K562 (cell line): ENCODE data around the gene MS4A5.
"Not testable (repeated sequence)": the region's sequence is repeated elsewhere in the genome, so short reads cannot be mapped to it uniquely, and the experiment has no call there.

Experiments
- E4F1 ChIP-seq: fragments of 250-450 bp; sonication (Bioruptor Pico); IDR thresholded peaks from 2 replicates; pipeline ENCODE4 v1.5.0; 2021; ENCODE audit warnings: mild to moderate bottlenecking, borderline replicate concordance
- FOS ChIP-seq: IDR thresholded peaks from 3 replicates; pipeline ENCODE4 v1.6.1; 2011; ENCODE audit not compliant: insufficient read length; ENCODE audit errors: extremely low read depth
- SMC3 ChIP-seq: conservative IDR thresholded peaks from 2 replicates; pipeline ENCODE4 v1.6.1; 2011; ENCODE audit warnings: low read depth, low read length, improper control_type of control experiment; ENCODE audit not compliant: insufficient read depth
- ZBTB43 ChIP-seq: sonication (generic); formaldehyde crosslinking; IDR thresholded peaks from 2 replicates; pipeline ENCODE4 v1.8.0; 2023; ENCODE audit warnings: mild to moderate bottlenecking, missing genetic modification reagents
- ZFP36 ChIP-seq: fragments of 150-350 bp; IDR thresholded peaks from 2 replicates; pipeline ENCODE4 v1.6.1; 2018; ENCODE audit warnings: low read length, low read depth; ENCODE audit not compliant: partially characterized antibody
- ZNF232 ChIP-seq: sonication (generic); formaldehyde crosslinking; IDR thresholded peaks from 2 replicates; pipeline ENCODE4 v1.8.0; 2022; ENCODE audit warnings: mild to moderate bottlenecking, missing genetic modification reagents
- TF ChIP-seq, protein P1 (sequence below): fragments of 250-450 bp; sonication (Bioruptor Pico); IDR thresholded peaks from 2 replicates; pipeline ENCODE4 v1.4.0; 2020; ENCODE audit warnings: mild to moderate bottlenecking, moderate library complexity
- TF ChIP-seq, protein P2 (sequence below): fragments of 250-450 bp; sonication (Bioruptor Pico); IDR thresholded peaks from 2 replicates; pipeline ENCODE4 v1.4.0; 2020; ENCODE audit warnings: mild to moderate bottlenecking
- TF ChIP-seq, protein P3 (sequence below), 2 experiments: fragments of 450-650 bp; formaldehyde crosslinking in 1 of 2; IDR thresholded peaks; 2 replicates each; pipeline versions ENCODE4 v1.4.0 to v1.6.1; 2014 to 2020; ENCODE audit warnings: mild to moderate bottlenecking in 2 of 2, borderline replicate concordance in 1 of 2, low read depth in 1 of 2

- TF ChIP-seq ZFP36; ZBTB43 (CRISPR knock-in tag); FOS; SMC3; ZNF232 (CRISPR knock-in tag); E4F1 (CRISPR knock-in tag): not testable (repeated sequence)
- TF ChIP-seq, protein P1, sequence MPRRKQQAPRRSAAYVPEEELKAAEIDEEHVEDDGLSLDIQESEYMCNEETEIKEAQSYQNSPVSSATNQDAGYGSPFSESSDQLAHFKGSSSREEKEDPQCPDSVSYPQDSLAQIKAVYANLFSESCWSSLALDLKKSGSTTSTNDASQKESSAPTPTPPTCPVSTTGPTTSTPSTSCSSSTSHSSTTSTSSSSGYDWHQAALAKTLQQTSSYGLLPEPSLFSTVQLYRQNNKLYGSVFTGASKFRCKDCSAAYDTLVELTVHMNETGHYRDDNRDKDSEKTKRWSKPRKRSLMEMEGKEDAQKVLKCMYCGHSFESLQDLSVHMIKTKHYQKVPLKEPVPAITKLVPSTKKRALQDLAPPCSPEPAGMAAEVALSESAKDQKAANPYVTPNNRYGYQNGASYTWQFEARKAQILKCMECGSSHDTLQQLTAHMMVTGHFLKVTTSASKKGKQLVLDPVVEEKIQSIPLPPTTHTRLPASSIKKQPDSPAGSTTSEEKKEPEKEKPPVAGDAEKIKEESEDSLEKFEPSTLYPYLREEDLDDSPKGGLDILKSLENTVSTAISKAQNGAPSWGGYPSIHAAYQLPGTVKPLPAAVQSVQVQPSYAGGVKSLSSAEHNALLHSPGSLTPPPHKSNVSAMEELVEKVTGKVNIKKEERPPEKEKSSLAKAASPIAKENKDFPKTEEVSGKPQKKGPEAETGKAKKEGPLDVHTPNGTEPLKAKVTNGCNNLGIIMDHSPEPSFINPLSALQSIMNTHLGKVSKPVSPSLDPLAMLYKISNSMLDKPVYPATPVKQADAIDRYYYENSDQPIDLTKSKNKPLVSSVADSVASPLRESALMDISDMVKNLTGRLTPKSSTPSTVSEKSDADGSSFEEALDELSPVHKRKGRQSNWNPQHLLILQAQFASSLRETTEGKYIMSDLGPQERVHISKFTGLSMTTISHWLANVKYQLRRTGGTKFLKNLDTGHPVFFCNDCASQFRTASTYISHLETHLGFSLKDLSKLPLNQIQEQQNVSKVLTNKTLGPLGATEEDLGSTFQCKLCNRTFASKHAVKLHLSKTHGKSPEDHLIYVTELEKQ (CRISPR knock-in tag) = not testable (repeated sequence)
- TF ChIP-seq, protein P2, sequence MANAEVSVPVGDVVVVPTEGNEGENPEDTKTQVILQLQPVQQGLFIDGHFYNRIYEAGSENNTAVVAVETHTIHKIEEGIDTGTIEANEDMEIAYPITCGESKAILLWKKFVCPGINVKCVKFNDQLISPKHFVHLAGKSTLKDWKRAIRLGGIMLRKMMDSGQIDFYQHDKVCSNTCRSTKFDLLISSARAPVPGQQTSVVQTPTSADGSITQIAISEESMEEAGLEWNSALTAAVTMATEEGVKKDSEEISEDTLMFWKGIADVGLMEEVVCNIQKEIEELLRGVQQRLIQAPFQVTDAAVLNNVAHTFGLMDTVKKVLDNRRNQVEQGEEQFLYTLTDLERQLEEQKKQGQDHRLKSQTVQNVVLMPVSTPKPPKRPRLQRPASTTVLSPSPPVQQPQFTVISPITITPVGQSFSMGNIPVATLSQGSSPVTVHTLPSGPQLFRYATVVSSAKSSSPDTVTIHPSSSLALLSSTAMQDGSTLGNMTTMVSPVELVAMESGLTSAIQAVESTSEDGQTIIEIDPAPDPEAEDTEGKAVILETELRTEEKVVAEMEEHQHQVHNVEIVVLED (CRISPR knock-in tag) = not testable (repeated sequence)
- TF ChIP-seq, protein P3, sequence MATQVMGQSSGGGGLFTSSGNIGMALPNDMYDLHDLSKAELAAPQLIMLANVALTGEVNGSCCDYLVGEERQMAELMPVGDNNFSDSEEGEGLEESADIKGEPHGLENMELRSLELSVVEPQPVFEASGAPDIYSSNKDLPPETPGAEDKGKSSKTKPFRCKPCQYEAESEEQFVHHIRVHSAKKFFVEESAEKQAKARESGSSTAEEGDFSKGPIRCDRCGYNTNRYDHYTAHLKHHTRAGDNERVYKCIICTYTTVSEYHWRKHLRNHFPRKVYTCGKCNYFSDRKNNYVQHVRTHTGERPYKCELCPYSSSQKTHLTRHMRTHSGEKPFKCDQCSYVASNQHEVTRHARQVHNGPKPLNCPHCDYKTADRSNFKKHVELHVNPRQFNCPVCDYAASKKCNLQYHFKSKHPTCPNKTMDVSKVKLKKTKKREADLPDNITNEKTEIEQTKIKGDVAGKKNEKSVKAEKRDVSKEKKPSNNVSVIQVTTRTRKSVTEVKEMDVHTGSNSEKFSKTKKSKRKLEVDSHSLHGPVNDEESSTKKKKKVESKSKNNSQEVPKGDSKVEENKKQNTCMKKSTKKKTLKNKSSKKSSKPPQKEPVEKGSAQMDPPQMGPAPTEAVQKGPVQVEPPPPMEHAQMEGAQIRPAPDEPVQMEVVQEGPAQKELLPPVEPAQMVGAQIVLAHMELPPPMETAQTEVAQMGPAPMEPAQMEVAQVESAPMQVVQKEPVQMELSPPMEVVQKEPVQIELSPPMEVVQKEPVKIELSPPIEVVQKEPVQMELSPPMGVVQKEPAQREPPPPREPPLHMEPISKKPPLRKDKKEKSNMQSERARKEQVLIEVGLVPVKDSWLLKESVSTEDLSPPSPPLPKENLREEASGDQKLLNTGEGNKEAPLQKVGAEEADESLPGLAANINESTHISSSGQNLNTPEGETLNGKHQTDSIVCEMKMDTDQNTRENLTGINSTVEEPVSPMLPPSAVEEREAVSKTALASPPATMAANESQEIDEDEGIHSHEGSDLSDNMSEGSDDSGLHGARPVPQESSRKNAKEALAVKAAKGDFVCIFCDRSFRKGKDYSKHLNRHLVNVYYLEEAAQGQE (IDR thresholded peaks at IDR 0.05; ENCODE audit: borderline replicate concordance) = not testable (repeated sequence)
- TF ChIP-seq, protein P3 (CRISPR knock-in tag; IDR thresholded peaks at IDR 0.05; ENCODE audit: low read depth) = not testable (repeated sequence)
Observed at GRCh38 chr11:60451185-60451584, 21.8 kb downstream of the MS4A5 start.
